OCI-LY3 (cell line): ENCODE measurements around the gene FERMT2.

Source experiments
- H2AFZ ChIP-seq: fragments of 200-600, 300-600 bp; shearing (Covaris generic); 2 replicates; pipeline ENCODE4 v1.6.0; 2014; ENCODE audit warnings: antibody characterized with exemption, low read depth, low read length
- H3K27ac ChIP-seq: fragments of 200-600, 300-600 bp; sonication (generic); 2 replicates; pipeline ENCODE4 v1.5.1; 2014; ENCODE audit warnings: mild to moderate bottlenecking, low read length, moderate library complexity, mixed read lengths
- H3K27me3 ChIP-seq: fragments of 200-600, 300-600 bp; sonication (generic); 2 replicates; pipeline ENCODE4 v1.6.1; 2014; ENCODE audit warnings: low read depth, low read length, mixed read lengths
- H3K36me3 ChIP-seq: fragments of 200-600, 300-600 bp; sonication (generic); replicated peaks from 2 replicates; pipeline ENCODE3; 2014; ENCODE audit warnings: low read depth, low read length, mixed read lengths
- H3K4me1 ChIP-seq: fragments of 300-600, 200-600 bp; sonication (generic); 2 replicates; pipeline ENCODE4 v1.6.1; 2014; ENCODE audit warnings: low read length, mixed read lengths
- H3K4me2 ChIP-seq: fragments of 200-600, 300-600 bp; sonication (generic); 2 replicates; pipeline ENCODE4 v1.6.1; 2014; ENCODE audit warnings: low read length, mixed read lengths
- H3K4me3 ChIP-seq: fragments of 300-600, 200-600 bp; sonication (generic); 2 replicates; pipeline ENCODE4 v1.5.1; 2014; ENCODE audit warnings: antibody characterized with exemption, mild to moderate bottlenecking, low read length, moderate library complexity
- H3K79me2 ChIP-seq: fragments of 300-600, 200-600 bp; shearing (Covaris generic); 2 replicates; pipeline ENCODE4 v1.6.1; 2014; ENCODE audit warnings: mild to moderate bottlenecking, low read length, mixed read lengths
- H3K9ac ChIP-seq: fragments of 300-600, 200-600 bp; shearing (Covaris generic); 2 replicates; pipeline ENCODE4 v1.6.0; 2014; ENCODE audit warnings: mild to moderate bottlenecking, low read length, moderate library complexity
- H3K9me3 ChIP-seq: fragments of 200-600, 300-600 bp; shearing (Covaris generic); 2 replicates; pipeline ENCODE4 v1.6.1; 2014; ENCODE audit warnings: low read length, mixed read lengths; ENCODE audit not compliant: insufficient read depth
- H4K20me1 ChIP-seq: fragments of 200-600, 300-600 bp; sonication (generic); 2 replicates; pipeline ENCODE4 v1.6.1; 2016; ENCODE audit warnings: low read length, mixed read lengths; ENCODE audit not compliant: insufficient read depth
- CTCF ChIP-seq: fragments of 200-600, 300-600 bp; sonication (generic); IDR thresholded peaks from 2 replicates; pipeline ENCODE4 v1.5.1; 2014; ENCODE audit warnings: antibody characterized with exemption, low read length, low read depth
- EZH2phosphoT487 ChIP-seq: fragments of 200-600 bp; shearing (Covaris generic); IDR thresholded peaks from 2 replicates; pipeline ENCODE4 v1.6.1; 2018; ENCODE audit warnings: antibody characterized with exemption, mixed run types, low read depth

The FERMT2 gene

GRCh38 chr14:52987042-52987441, 36.2 kb upstream of the FERMT2 start:
- Histone ChIP-seq H3K79me2 (no peaks in the 10 kb centered on the region), H3K36me3 (no peaks in the 10 kb centered on the region), H3K4me1 (no peaks in the 10 kb centered on the region), H3K9me3 (no peaks in the 10 kb centered on the region), H3K9ac (no peak overlapping the region), H3K27ac (no peak overlapping the region), H3K4me3 (no peak overlapping the region), H3K27me3 (no peaks in the 10 kb centered on the region), H4K20me1 (no peaks in the 10 kb centered on the region), H2AFZ (no peak overlapping the region), H3K4me2 (no peak overlapping the region)
- TF ChIP-seq CTCF (no peak), EZH2phosphoT487 (no peak)

GRCh38 chr14:52977798-52978197, 26.9 kb upstream of the FERMT2 start:
- H3K4me1 ChIP-seq: no peaks in the 10 kb centered on the region
- no peaks in the 10 kb centered on the region for H3K27me3 ChIP-seq
- H3K79me2 ChIP-seq: no peaks in the 10 kb centered on the region
- H3K36me3 ChIP-seq: no peaks in the 10 kb centered on the region
- H3K4me2 ChIP-seq: no peak overlapping the region
- H3K9me3 ChIP-seq: no peaks in the 10 kb centered on the region
- no peak overlapping the region for H2AFZ ChIP-seq
- H3K9ac ChIP-seq: no peak overlapping the region
- no peaks in the 10 kb centered on the region for H4K20me1 ChIP-seq
- no peak overlapping the region for H3K27ac ChIP-seq
- TF ChIP-seq EZH2phosphoT487: no peak
- no peak for TF ChIP-seq CTCF
- no peak overlapping the region for H3K4me3 ChIP-seq

GRCh38 chr14:52974406-52974805, 23.6 kb upstream of the FERMT2 start:
- Histone ChIP-seq H4K20me1 (no peaks in the 10 kb centered on the region), H2AFZ (no peak overlapping the region), H3K4me1 (no peaks in the 10 kb centered on the region), H3K9me3 (no peaks in the 10 kb centered on the region), H3K79me2 (no peaks in the 10 kb centered on the region), H3K4me3 (no peak overlapping the region), H3K9ac (no peak overlapping the region), H3K4me2 (no peak overlapping the region), H3K27me3 (no peaks in the 10 kb centered on the region), H3K27ac (no peak overlapping the region), H3K36me3 (no peaks in the 10 kb centered on the region)
- TF ChIP-seq CTCF (no peak), EZH2phosphoT487 (no peak)

- Histone ChIP-seq H4K20me1 (no peaks in the 10 kb centered on the region), H3K9me3 (no peaks in the 10 kb centered on the region), H3K27me3 (peaks cover 4% of the 10 kb centered on the region; the same call in 1 of the 2 replicates), H3K36me3 (no peaks in the 10 kb centered on the region), H3K9ac (no peak overlapping the region), H3K27ac (no peak overlapping the region), H3K79me2 (no peaks in the 10 kb centered on the region), H2AFZ (peak overlapping the region; percentile 83; the same call in 1 of the 2 replicates), H3K4me1 (0 out of 2 replicates have a peak, but pooled peaks cover 3% of the 10 kb centered on the region), H3K4me3 (0 out of 2 replicates have a peak overlapping the region, but pooled peaks have one; percentile 8), H3K4me2 (peak overlapping the region; percentile 35)
- TF ChIP-seq CTCF (peak; percentile 78), EZH2phosphoT487 (no peak)
Measured at GRCh38 chr14:52961060-52961639, 10.3 kb upstream of the FERMT2 start.
